GM13977 (cell line): Measurements from ENCODE around the gene LSM10.

Experiments
- DNase-seq: peaks from one replicate; pipeline ENCODE4 v3.0.0; 2012; ENCODE audit warnings: low spot score
- CTCF ChIP-seq: IDR thresholded peaks from 2 replicates; pipeline ENCODE4 v1.5.1; 2012; ENCODE audit warnings: mild to moderate bottlenecking, control low read depth; ENCODE audit not compliant: insufficient read depth; ENCODE audit errors: extremely low read depth, missing control alignments
- in situ Hi-C: fragments of 300-500 bp; cut with MboI; formaldehyde crosslinking; loops from one replicate; pipeline ENCODE4 v1.12.0; 2022; ENCODE audit warnings: low sequenced_read_pairs, low pct_unique_long_range_greater_than_20kb, mixed read lengths, inconsistent platforms; ENCODE audit not compliant: unreplicated experiment

Gene LSM10

GRCh38 chr1:36387141-36387949 lies 10.4 kb downstream of the LSM10 start:
- no peak for TF ChIP-seq CTCF
- in situ Hi-C loops, result no loop called here
- no peak for DNase-seq

GRCh38 chr1:36386265-36387140 lies 11.2 kb downstream of the LSM10 start:
- in situ Hi-C loops, result no loop called here
- DNase-seq, result peak; percentile 87
- TF ChIP-seq CTCF, result no peak

- in situ Hi-C loops, result no loop called here
- no peak for TF ChIP-seq CTCF
Measured at GRCh38 chr1:36385410-36386264, 12.1 kb downstream of the LSM10 start, which contains the start of gene STK40. Gene STK40 (minus strand): TSS chr1:36385924. CDS start chr1:36361332, 24,592 bp downstream.

GRCh38 chr1:36384542-36385409 lies 12.9 kb downstream of the LSM10 start:
- DNase-seq, result no peak
- TF ChIP-seq CTCF, result no peak
- in situ Hi-C loops, result no loop called here

More at GRCh38 chr1:36385410-36386264, 12.1 kb downstream of the LSM10 start, which contains the start of gene STK40:
- peak; percentile 97 for DNase-seq

- no peak for TF ChIP-seq CTCF
- in situ Hi-C loops, result no loop called here
- DNase-seq, result no peak
Measured at GRCh38 chr1:36383240-36383639, 14.5 kb downstream of the LSM10 start.
